CD4-positive, alpha-beta T cell treated with Interleukin-15 for 4 hours (primary cell): ENCODE data around the gene ADAMTS8.
"Not testable (repeated sequence)": the region's sequence is repeated elsewhere in the genome, so short reads cannot be mapped to it uniquely, and the experiment has no call there.

Experiments used
- DNase-seq: peaks from one replicate; pipeline ENCODE4 v3.0.0-alpha.2; 2020; ENCODE audit warnings: low spot score

ADAMTS8 gene

GRCh38 chr11:130438401-130439159 lies 10.2 kb upstream of the ADAMTS8 start:
- not testable (repeated sequence) for DNase-seq

DNA sequence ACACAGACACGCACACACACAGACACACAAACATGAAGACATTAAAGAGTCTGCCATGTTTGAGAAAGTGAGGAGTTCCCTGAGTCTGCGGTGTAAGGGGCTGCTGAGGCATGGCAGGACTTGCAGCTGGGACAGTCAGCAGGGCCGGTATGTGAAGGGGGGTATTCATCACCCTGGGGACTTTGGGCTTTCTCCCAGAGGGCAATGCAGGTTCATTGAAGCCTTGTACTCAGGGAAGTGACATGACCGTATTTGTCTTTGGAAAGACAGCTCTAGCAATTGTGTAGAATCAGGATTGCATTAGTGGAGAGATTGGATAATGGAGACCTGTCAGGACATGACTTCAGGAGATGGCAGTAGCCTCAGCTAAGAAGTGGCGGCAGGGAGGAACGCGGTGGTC lies 9.4 kb upstream of the ADAMTS8 start:
- no peak for DNase-seq

DNA sequence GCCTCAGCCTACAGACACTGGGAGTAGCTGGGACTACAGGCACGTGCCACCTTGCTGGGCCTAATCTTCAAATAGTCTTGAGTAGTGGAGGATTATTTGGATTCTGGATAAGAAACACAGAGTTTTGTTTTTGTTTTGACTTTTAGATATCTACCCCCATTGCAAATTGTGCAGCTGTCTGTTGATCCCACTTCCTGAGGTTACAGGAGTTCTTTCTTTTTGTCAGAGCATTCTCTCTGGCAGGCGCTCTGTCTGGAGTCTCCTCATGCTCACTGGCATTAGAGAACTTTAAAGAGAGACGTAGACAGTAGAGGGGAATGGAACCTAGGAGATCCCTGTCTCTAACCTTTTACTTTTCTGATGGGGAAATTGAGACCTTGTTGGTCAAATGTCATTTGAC lies 7.8 kb upstream of the ADAMTS8 start:
- no peak for DNase-seq

DNA sequence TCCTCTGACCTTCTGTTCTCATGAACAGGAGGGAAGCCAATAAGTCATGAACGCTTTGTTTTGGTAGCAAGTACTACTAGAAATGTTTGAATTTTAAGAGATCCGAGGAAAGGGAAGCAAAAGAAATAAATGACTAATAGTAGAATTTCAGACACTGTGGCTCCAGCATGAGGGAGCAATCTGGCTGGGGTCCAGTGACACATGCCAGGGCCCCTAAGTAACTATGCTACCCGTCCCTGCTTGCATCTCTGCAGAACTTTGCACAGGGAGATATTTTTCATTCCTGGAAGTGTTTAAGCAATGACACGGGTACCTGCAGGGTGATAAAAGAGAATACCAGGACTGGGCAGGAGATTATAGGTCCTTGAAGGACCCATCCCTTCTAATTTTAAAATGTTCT lies 7.3 kb upstream of the ADAMTS8 start:
- no peak for DNase-seq

DNA sequence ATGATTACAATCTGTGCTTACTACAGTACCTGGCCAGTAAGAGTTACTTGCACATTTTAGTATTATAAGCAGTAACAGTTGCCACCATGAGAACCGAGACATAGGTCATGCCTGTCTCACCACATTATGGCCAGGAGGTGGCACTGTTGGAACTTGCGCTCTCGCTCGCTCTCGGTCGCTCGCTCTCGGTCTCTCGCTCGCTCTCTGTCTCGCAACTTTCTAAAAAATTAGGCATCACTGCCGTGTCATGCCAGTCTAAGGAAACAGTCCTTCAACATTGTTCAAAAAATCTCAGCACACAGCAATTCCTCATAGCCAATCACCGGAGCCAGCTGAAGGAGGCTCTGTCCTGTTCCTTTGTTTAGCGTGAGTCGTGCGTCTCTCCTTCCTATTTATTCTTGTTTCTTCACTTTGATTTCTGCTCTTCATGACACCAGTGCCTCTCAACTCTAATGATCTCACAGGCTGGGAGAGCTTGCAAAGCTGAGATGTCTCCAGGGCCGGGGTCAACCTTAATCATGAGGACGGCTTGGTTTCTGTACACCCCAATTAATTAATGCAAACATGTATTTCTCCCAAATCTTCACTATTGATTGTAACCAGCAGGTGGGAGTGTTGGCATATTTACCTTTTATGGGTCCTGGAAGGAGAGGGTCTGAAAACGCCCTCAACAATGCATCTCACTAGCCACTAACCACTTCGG lies 6.3 kb upstream of the ADAMTS8 start:
- peak; percentile 67 for DNase-seq

DNA sequence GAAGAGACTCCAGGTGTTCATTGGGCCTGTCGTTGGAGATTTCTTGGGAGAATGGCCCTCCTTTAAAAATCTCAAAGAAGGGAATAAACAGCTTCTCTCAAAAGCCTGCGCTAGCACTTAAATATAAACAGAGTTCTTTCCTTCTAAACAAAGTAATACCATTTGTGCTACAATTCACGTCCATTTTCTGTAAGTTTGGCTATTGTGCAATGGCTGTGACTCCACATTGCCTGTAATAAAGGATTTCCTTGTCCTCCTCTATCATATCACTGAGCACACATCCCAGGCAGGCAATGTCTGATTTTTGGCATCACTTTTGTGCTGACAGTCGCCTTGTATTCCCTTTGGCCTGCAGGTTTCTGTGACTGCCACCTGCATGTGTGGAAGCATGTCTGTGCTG lies 4.9 kb upstream of the ADAMTS8 start:
- no peak for DNase-seq

DNA sequence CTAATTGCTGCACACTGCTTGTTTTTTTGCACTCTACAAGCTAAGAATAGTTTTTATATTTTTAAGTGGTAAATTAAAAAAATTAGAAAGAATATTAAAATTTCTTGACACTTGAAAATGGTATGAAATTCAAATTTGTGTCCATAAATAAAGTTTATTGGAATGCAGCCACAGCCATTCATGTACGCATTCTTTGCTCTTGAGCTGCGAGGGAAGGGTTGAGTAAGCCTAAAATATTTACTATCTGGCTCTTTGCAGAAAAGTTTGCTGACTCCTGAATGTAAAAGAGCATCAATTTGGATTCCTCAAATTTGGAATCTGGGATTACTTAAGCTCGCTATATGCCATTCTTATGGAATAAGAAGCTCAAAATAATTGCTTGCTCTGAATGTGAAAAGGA lies 3.4 kb upstream of the ADAMTS8 start:
- DNase-seq: no peak

DNA sequence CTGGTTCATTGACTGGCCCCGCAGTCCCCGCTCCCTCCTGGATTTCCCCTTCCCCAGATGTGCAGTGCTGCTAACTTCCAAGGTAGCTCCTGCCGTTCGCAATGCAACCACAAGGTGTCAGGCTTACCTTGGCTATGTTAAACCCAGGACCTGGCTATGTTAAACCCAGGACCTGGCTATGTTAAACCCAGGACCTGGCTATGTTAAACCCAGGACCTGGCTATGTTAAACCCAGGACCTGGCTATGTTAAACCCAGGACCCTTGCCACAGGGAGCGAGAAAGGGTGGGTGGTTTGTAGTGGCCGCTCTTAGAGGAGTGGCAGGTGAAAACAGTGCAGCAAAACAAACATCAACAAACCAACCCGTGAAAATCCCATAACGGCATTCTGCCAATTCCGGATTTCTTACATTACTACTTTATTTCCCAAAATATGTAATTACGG lies 2.9 kb upstream of the ADAMTS8 start:
- peak; percentile 65 for DNase-seq

- DNase-seq: no peak
Observed at GRCh38 chr11:130429983-130430382, 1.6 kb upstream of the ADAMTS8 start.

DNA sequence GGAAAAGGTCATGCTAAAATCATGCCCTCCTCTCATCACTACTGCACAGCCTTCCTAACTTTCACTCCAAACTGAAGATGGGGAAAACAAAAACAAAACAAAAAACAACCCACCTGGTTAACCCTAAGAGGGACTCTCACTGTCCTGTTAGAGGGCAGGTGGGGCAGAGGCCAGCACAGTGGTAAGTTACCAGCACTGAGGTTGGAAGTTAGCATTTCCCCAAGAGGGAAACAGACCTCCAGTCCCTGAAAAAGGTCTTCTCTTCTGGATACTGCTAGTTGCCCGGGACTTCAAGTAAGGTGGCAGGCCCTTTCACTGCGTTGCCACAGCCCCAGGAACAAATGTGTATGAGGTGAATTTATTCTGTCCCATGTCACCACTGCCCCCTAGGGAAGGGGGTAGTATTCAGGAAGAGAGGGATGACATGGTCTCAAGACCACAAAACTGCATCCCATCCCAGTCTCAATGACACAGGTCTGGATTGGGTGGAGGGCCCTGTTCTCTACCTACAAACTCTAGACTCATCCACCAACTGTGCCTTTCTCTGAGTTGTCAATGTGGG lies 792 bp upstream of the ADAMTS8 start:
- no peak for DNase-seq

DNA sequence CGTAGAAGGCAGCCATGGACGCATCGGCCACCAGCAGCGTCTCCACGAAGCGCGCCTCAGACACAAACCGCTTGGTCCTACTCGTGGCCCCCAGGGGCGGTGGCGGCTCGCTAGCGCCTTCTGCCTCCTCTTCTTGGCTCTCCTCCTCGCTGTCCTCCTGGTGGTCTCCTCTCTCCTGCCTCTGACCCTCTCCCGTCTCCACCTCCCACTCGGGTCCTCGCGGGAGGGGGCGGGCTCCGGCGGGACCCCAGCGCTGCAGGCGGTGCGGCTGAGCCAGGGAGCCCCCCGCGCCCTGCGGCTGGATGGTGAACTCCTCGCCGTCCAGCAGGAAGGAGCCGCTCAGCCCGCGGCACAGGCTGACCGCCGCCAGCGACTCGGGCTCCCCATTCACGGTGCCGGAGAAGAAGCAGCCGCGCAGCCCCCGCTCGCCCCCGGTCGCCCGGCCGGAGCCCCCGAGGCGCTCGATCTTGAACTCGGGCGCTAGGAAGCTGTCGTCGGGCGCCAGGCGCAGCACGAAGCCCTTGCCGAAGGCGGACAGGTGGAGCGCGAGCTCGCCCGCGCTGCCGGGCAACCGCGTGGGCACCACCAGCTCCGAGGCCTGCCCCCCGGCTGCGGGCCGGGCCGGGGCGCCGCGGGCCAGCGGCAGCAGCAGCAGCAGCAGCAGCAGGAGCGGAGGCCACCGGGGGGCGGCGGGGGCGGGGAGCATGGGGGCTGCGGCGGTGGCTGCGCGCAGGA lies 661 bp downstream of the ADAMTS8 start:
- DNase-seq: no peak

DNA sequence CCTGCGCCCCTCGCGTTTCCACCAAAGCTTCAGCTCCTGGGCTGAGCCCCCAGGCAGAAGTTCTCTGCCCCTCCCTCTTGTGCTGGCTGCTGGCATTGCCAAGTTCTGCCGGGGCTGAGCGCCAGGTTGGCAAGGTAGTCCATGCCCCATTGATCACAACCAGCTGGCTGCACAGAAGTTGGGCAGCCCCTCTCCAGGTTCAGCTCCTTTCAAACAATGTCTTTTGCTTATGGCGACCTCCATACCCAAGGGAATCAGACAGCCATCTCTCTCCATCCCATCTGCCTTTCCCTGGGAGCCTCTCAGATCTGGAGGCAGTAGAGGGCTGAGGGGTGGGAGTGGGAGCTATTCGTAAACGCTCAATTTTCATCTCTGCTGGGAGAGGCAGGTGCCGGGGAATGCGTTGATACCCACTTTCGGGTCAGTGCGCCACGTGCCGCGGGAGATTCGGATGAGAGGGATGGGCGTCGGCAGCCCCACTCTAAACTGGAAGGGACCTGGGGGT lies 1.5 kb downstream of the ADAMTS8 start:
- no peak for DNase-seq

- no peak for DNase-seq
Observed at GRCh38 chr11:130426223-130426836, 2.1 kb downstream of the ADAMTS8 start.

DNA sequence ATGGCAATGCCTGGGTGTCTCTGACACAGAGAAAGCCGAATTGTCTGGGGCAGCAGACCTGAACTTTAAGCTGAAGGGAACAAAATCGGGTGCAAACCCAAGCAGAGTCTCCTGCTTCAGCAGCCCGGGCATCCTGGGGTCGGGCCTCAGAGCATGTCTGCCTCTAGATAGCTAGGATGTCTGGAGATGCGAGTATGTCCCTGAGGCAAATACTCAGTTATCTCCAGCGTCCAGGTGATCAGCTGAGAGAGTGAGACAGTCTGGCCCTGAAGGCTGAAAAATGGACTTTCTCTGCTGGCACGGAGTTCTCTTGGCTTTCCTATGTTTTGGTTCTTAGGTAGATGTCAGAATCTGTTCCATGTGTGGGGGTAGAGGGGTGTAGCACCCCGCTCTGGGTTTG lies 3.3 kb downstream of the ADAMTS8 start:
- no peak for DNase-seq

- DNase-seq: no peak
Observed at GRCh38 chr11:130424613-130425140, 3.7 kb downstream of the ADAMTS8 start.

DNA sequence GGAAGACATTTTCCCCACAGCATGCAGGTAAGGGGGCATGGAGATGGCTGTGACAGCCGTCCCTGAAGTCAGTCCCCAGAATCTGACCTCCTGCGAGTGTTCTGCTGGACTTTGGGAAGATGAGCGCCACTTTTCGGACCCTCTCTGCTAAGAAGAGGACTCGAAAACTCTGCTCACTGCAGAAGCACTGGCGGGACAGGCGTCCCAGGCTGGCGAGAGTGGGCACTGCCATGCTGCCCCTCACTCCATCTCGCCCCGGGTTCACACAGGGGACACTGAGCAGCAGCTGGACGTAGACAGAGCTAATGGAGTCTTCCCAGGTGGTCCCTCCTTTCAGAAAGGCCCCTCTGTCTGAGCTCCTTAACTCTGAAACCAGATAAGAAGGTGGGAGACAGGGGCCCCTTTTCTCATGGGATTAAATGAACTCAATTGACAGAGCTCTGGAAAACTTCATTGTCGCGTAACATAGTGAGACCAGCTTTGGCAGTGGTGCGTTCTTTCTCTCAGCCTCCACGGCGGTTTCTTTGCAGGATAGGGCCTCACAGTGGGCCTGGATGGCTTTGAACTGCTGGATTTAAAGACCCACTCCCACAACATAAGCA lies 4.8 kb downstream of the ADAMTS8 start:
- DNase-seq: no peak

DNA sequence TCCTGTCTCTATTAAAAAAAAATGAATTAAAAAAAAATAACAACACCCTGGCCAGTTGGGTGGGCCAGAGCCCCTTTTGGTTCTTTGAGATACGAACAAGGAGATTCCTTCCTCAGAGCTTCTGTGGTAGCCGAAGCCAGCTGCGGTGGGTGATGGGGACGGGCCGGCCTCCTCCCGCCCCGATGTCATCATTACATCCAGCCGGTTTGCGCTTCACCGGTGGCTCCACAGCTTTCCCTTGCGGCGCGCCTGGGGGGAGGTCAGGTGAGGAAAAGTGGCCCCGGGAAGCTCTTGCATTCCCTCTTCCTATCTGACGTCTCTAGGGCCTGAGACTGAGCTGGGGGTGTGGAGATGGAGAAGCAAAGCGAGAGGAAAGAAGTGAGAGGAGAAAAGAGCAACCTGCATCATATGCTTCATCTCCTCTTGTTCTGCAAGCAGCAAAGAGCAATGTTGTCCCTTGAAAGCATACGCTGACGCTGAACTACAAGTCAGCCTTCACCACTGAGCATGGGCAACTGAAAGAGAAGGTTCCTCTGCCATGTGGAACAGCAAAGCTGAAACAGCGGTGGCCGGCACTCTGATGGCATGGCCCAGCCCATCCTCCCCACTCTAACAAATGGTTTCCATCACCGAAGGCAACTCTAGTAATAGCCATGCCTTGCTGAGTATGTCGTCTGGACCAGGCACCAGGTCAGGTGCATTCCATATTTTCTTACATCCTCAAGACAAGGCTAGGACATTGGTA lies 6.0 kb downstream of the ADAMTS8 start:
- DNase-seq: no peak

DNA sequence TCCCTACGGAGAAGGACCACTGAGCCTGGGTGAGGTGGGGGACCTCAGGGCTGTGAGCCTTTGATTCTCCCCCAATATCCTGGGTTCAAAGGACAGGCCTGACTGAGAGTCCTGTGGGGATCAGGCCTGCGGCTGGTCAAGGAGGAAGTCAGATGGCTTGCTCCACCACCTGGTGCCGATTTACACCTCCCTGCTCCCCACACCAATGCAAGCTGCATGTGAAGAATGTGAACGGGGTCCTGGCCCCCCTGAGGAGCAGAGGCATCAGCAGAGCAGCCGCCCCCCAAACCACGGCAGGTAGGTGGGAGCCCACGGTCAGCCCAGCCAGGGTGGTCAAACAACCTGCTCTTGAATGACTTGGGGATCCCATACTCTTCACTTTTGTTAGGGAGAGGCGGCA lies 6.7 kb downstream of the ADAMTS8 start:
- DNase-seq: no peak

DNA sequence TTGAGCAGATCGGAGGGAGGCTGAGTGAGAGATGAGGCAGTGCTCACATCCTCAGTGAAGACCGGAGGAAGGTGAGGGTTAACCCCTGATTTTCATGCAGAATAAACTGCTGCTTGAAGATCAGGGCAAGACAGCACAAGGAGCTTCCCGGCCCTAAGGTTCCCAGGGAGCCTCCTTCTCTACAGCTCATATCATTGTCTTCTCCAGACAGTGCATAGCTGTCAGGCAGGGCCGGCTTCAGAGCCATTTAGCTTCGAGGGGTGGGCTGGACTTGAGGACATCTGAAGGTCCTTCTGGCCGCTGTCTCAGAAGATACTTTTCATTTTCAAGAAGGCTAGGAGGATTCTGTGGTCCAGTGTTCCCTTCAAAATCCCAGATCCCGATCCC lies 7.2 kb downstream of the ADAMTS8 start:
- DNase-seq: no peak

DNA sequence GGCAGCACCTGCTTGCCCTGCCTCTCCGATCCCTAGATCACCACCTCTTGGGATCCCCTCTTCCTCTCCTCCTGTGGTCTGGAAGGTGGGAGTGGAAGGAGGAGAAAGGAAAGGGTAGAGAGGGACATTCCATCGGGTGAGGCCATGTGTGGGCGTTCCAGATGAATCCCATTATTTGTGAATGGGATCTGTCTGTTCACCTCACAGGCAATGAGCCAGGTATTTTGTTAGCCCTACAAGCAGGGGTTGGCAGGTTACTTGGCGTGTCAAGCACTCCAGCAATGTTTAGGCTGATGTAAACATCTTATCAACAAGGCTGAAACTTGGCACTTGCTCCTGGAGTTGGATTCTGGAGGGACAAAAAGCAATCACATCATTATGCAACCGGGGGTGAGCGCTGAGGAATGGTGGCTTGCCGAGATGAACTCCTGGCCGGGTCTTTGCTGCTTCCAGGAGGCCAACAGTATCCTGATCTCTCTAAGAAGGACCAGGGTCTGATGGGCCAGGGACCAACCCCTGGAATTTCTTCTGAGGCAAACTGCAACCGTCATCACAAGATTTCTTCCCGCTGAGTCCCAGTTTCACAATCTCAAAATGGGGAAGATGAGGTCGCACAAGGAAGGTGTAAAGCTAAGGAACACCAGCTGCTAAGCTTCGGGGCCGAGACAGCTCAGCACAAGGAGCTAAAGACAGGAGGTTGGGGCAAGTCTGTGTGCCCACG lies 7.8 kb downstream of the ADAMTS8 start:
- no peak for DNase-seq
